Osteoblast (primary cell): ENCODE results near the gene MAPKAP1. TPM values are rescaled to one million over a fixed set of nuclear protein-coding genes. Genes with fewer than 3 reads are reported as not detected.

ENCODE experiments used
- DNase-seq: peaks from one replicate; pipeline ENCODE4 v3.0.0; 2011; ENCODE audit warnings: low spot score, mixed read lengths; ENCODE audit not compliant: insufficient read length; ENCODE audit errors: missing footprints
- H2AFZ ChIP-seq: 2 replicates; pipeline ENCODE4 v1.6.0; 2011; ENCODE audit warnings: mild to moderate bottlenecking, low read length
- H3K27ac ChIP-seq: 2 replicates; pipeline ENCODE4 v1.5.1; 2011; ENCODE audit warnings: mild to moderate bottlenecking, low read depth, low read length, moderate library complexity
- H3K27me3 ChIP-seq: 2 replicates; pipeline ENCODE4 v1.6.0; 2012; ENCODE audit warnings: mild to moderate bottlenecking, control low read depth, inconsistent platforms, low read length, moderate library complexity; ENCODE audit not compliant: insufficient read depth
- H3K36me3 ChIP-seq: 2 replicates; pipeline ENCODE4 v1.5.1; 2011; ENCODE audit warnings: mild to moderate bottlenecking, low read length, control low read depth, moderate library complexity; ENCODE audit not compliant: insufficient read depth
- H3K4me1 ChIP-seq: 2 replicates; pipeline ENCODE4 v1.5.1; 2011; ENCODE audit warnings: mild to moderate bottlenecking, low read length, control low read depth, moderate library complexity; ENCODE audit not compliant: insufficient read depth
- H3K4me2 ChIP-seq: 2 replicates; pipeline ENCODE4 v1.6.0; 2011; ENCODE audit warnings: mild to moderate bottlenecking, low read length; ENCODE audit not compliant: insufficient read depth
- H3K4me3 ChIP-seq: fragments of 200-600 bp; sonication (generic); 3 replicates; pipeline ENCODE4 v1.5.1; 2012; ENCODE audit warnings: mild to moderate bottlenecking, low read length, inconsistent platforms; ENCODE audit not compliant: insufficient read depth
- H3K79me2 ChIP-seq: 2 replicates; pipeline ENCODE4 v1.6.0; 2012; ENCODE audit warnings: mild to moderate bottlenecking, low read length, control low read depth, inconsistent platforms; ENCODE audit not compliant: insufficient read depth
- H3K9me3 ChIP-seq: 2 replicates; pipeline ENCODE4 v1.5.1; 2011; ENCODE audit warnings: low read depth, low read length, control low read depth
- H4K20me1 ChIP-seq: 2 replicates; pipeline ENCODE4 v1.6.0; 2012; ENCODE audit warnings: mild to moderate bottlenecking, low read length, control low read depth; ENCODE audit not compliant: insufficient read depth
- CTCF ChIP-seq: IDR thresholded peaks from 2 replicates; pipeline ENCODE4 v1.5.1; 2011; ENCODE audit warnings: mild to moderate bottlenecking, low read depth, low read length, moderate library complexity; ENCODE audit errors: extremely low read depth
- total RNA-seq: library from RNA; depleted of rRNA; stranded (reverse); fragments of >200 nt; gene quantifications from 2 replicates; pipeline ENCODE4 v1.2.3, GENCODE V29; 2012

MAPKAP1 gene
- total RNA-seq, 1 donor = 72.4 TPM

GRCh38 chr9:125425170-125425897 lies 281.7 kb downstream of the MAPKAP1 start:
- TF ChIP-seq CTCF = no peak
- peak overlapping the region; percentile 88 for H2AFZ ChIP-seq
- no peak overlapping the region for H3K4me3 ChIP-seq
- no peaks in the 10 kb centered on the region for H3K36me3 ChIP-seq
- no peak overlapping the region for H3K27ac ChIP-seq
- no peak for DNase-seq
- no peaks in the 10 kb centered on the region for H3K4me1 ChIP-seq
- no peaks in the 10 kb centered on the region for H3K79me2 ChIP-seq
- H3K4me2 ChIP-seq = no peak overlapping the region
- no peaks in the 10 kb centered on the region for H3K27me3 ChIP-seq
- H3K9me3 ChIP-seq = no peaks in the 10 kb centered on the region
- H4K20me1 ChIP-seq = no peaks in the 10 kb centered on the region

- Histone ChIP-seq H3K9me3 (no peaks in the 10 kb centered on the region), H3K4me2 (no peak overlapping the region), H3K36me3 (no peaks in the 10 kb centered on the region), H3K79me2 (no peaks in the 10 kb centered on the region), H3K4me1 (no peaks in the 10 kb centered on the region), H4K20me1 (no peaks in the 10 kb centered on the region), H3K27ac (no peak overlapping the region), H3K27me3 (no peaks in the 10 kb centered on the region), H3K4me3 (no peak overlapping the region), H2AFZ (no peak overlapping the region)
- DNase-seq = no peak
- no peak for TF ChIP-seq CTCF
These were observed 283.0 kb downstream of the MAPKAP1 start for GRCh38 chr9:125423964-125424363.

GRCh38 chr9:125422853-125423252 lies 284.2 kb downstream of the MAPKAP1 start:
- H3K79me2 ChIP-seq = no peaks in the 10 kb centered on the region
- no peaks in the 10 kb centered on the region for H3K9me3 ChIP-seq
- no peak for TF ChIP-seq CTCF
- no peaks in the 10 kb centered on the region for H3K4me1 ChIP-seq
- H4K20me1 ChIP-seq = no peaks in the 10 kb centered on the region
- no peak overlapping the region for H3K4me2 ChIP-seq
- H3K36me3 ChIP-seq = no peaks in the 10 kb centered on the region
- no peak overlapping the region for H2AFZ ChIP-seq
- H3K27ac ChIP-seq = no peak overlapping the region
- H3K27me3 ChIP-seq = no peaks in the 10 kb centered on the region
- no peak overlapping the region for H3K4me3 ChIP-seq
- no peak for DNase-seq

- no peaks in the 10 kb centered on the region for H4K20me1 ChIP-seq
- H3K4me3 ChIP-seq = no peak overlapping the region
- DNase-seq = no peak
- H3K36me3 ChIP-seq = no peaks in the 10 kb centered on the region
- no peak overlapping the region for H3K4me2 ChIP-seq
- no peaks in the 10 kb centered on the region for H3K27me3 ChIP-seq
- no peaks in the 10 kb centered on the region for H3K9me3 ChIP-seq
- H3K27ac ChIP-seq = no peak overlapping the region
- no peaks in the 10 kb centered on the region for H3K79me2 ChIP-seq
- no peak overlapping the region for H2AFZ ChIP-seq
- no peak for TF ChIP-seq CTCF
- H3K4me1 ChIP-seq = no peaks in the 10 kb centered on the region
These were observed 285.3 kb downstream of the MAPKAP1 start for GRCh38 chr9:125421591-125422181.
